Body of pancreas (tissue), 4 donors: ENCODE results near the gene OLFML2A. TPM values are rescaled to one million over a fixed set of nuclear protein-coding genes. Genes with fewer than 3 reads are reported as not detected.
A peak's percentile ranks its signal among the peaks of the same experiment; 100 is the strongest.

Experiments
- ATAC-seq: fragments of 150-250 bp; one replicate; pipeline ENCODE4 v1.9.1; 2016
- DNase-seq, 4 donors: peaks; one replicate each; pipeline ENCODE4 v3.0.0-alpha.2; 2019
- H3K27ac ChIP-seq, 4 donors: fragments of 200-600 bp; sonication (generic); 1 replicate in 3 of 4; 2 replicates in 1 of 4; pipeline versions ENCODE4 v1.5.1 to v1.6.1; 2016 to 2019; ENCODE audit warnings: mild to moderate bottlenecking in 1 of 4, mixed read lengths in 1 of 4, moderate library complexity in 1 of 4
- H3K27me3 ChIP-seq, 2 donors: fragments of 200-600 bp; sonication (generic); one replicate each; pipeline ENCODE4 v1.6.0; 2016; ENCODE audit warnings: mild to moderate bottlenecking in 1 of 2
- H3K36me3 ChIP-seq, 2 donors: fragments of 200-600 bp; sonication (generic); replicated peaks in 1 of 2; 2 replicates each; pipeline ENCODE4 v1.5.1; 2016; ENCODE audit warnings: low read depth in 2 of 2; ENCODE audit not compliant: insufficient read depth in 1 of 2
- H3K4me1 ChIP-seq: fragments of 200-600 bp; sonication (generic); one replicate; pipeline ENCODE4 v1.6.0; 2016
- H3K4me3 ChIP-seq, 2 donors: fragments of 200-600 bp; sonication (generic); 1 replicate in 1 of 2; 2 replicates in 1 of 2; pipeline ENCODE4 v1.5.1; 2016 to 2019
- H3K9me3 ChIP-seq, 3 donors: fragments of 200-600 bp; sonication (generic); 1 replicate in 2 of 3; 2 replicates in 1 of 3; pipeline ENCODE4 v1.5.1; 2016
- POLR2A ChIP-seq, 3 donors: fragments of 450-650 bp; IDR thresholded peaks; one replicate each; pipeline ENCODE4 v1.6.1; 2016; ENCODE audit warnings: antibody characterized with exemption in 3 of 3, mild to moderate bottlenecking in 2 of 3
- WGBS, 2 donors: methylation state at CpG; one replicate each; pipeline ENCODE4 v1.1.5; 2017; 5-methylcytosine and 5-hydroxymethylcytosine counted together
- intact Hi-C: fragments of 100-400 bp; cut with DNase I; formaldehyde crosslinking; loops from one replicate; pipeline ENCODE4 v1.15.1; 2023
- total RNA-seq, 2 donors: library from RNA; depleted of rRNA; stranded (reverse); fragments of >200 nt; gene quantifications; one replicate each; pipeline ENCODE4 v1.1.0, GENCODE V29; 2016
- TF ChIP-seq, protein P1 (sequence below), 7 experiments: fragments of 450-650 bp in 4 of 7; fragments of 200-600 bp in 3 of 7; sonication (generic) in 3 of 7; IDR thresholded peaks; one replicate each; pipeline ENCODE4 v1.5.1; 2016 to 2019; ENCODE audit warnings: antibody characterized with exemption in 7 of 7

Gene OLFML2A
- total RNA-seq, 2 donors from 2014 or later, result 4.4 to 5.3 TPM

DNA sequence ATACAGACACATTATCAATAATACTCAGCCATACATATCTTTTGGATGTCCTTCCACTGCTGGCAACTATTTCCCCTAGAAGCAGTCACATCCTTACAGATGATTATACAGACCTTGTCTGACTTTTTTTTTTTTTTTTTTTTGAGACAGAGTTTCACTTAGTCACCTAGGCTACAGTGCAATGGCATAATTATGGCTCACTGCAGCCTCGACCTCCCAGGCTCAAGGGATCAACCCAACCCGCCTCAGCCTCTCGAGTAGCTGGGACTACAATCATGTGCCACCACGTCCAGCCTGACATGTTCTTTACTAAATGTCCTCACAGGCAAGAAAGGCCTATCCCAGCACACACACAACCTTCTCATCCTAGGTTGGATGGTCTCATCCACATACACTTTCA lies 29.9 kb upstream of the OLFML2A start:
- Histone ChIP-seq H3K9me3 (no peaks in the 10 kb centered on the region), H3K27ac (no peak overlapping the region), H3K4me3 (no peak overlapping the region), H3K4me1 (no peaks in the 10 kb centered on the region), H3K27me3 (no peaks in the 10 kb centered on the region), H3K36me3 (no peaks in the 10 kb centered on the region)
- intact Hi-C loops, result no loop called here
- no peak for TF ChIP-seq POLR2A (IDR thresholded peaks at IDR 0.05)
- TF ChIP-seq, protein P1, sequence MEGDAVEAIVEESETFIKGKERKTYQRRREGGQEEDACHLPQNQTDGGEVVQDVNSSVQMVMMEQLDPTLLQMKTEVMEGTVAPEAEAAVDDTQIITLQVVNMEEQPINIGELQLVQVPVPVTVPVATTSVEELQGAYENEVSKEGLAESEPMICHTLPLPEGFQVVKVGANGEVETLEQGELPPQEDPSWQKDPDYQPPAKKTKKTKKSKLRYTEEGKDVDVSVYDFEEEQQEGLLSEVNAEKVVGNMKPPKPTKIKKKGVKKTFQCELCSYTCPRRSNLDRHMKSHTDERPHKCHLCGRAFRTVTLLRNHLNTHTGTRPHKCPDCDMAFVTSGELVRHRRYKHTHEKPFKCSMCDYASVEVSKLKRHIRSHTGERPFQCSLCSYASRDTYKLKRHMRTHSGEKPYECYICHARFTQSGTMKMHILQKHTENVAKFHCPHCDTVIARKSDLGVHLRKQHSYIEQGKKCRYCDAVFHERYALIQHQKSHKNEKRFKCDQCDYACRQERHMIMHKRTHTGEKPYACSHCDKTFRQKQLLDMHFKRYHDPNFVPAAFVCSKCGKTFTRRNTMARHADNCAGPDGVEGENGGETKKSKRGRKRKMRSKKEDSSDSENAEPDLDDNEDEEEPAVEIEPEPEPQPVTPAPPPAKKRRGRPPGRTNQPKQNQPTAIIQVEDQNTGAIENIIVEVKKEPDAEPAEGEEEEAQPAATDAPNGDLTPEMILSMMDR (IDR thresholded peaks at IDR 0.05), result no peak
- no peak for ATAC-seq
- WGBS, 2 donors, result 86 to 92% methylated on average over 4 of the region's 4 CpGs
- no peak for DNase-seq

DNA sequence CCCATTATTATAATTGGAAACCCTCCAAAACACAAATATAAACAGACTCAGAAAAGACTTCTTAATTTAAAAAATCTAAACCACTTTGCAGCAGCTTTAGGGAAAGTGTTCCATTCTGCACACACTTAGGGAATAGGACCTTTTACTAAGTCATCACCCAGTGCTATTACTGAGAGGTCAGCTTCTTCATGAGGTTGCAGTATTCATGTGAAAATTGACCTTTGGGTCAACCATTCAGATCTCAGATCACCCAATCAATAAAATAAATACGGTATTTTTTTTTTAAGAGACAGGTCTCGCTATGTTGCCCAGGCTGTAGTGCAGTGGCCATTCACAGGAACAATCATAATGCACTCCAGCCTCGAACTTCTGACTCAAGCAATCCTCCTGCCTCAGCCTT lies 27.6 kb upstream of the OLFML2A start:
- Histone ChIP-seq H3K9me3 (no peaks in the 10 kb centered on the region), H3K36me3 (no peaks in the 10 kb centered on the region), H3K4me3 (no peak overlapping the region), H3K27ac (no peak overlapping the region), H3K4me1 (peaks cover 6% of the 10 kb centered on the region), H3K27me3 (no peaks in the 10 kb centered on the region)
- intact Hi-C loops, result no loop called here
- ATAC-seq (no peak), DNase-seq (no peak)
- TF ChIP-seq, protein P1 (IDR thresholded peaks at IDR 0.05), result no peak
- WGBS, 2 donors, result 50 to 52% methylated on average over 3 of the region's 3 CpGs

- ATAC-seq (no peak), DNase-seq (no peak)
- Histone ChIP-seq H3K27ac (no peak overlapping the region), H3K9me3 (no peaks in the 10 kb centered on the region), H3K36me3 (no peaks in the 10 kb centered on the region), H3K4me1 (peaks cover 8% of the 10 kb centered on the region), H3K4me3 (no peak overlapping the region), H3K27me3 (no peaks in the 10 kb centered on the region)
- WGBS, 2 donors, result 80 to 84% methylated on average over 2 of the region's 2 CpGs
- intact Hi-C loops, result no loop called here
- no peak for TF ChIP-seq POLR2A (IDR thresholded peaks at IDR 0.05)
These were observed 27.2 kb upstream of the OLFML2A start for GRCh38 chr9:124749781-124750180.

DNA sequence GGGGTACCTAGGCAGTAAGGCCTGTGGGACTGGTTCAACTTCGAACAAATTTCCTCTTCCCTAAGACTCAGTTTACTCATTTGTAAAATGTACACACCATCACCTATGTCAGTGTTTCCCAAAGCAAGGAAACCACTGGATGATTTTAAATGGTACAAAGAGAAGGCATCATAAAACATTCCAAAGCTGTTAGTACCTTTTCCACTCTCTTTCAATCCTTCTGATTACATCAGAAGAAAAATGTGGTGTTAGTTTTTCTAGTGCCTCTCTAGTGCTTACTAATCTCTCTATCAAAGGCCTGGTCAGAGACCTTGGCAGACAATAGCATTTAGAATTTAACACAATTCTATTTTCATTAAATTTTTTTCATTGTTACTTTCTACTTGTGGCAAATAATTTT lies 24.0 kb upstream of the OLFML2A start:
- DNase-seq (no peak), ATAC-seq (peak; percentile 42)
- Histone ChIP-seq H3K9me3 (no peaks in the 10 kb centered on the region), H3K4me3 (no peak overlapping the region), H3K27ac (no peak overlapping the region), H3K27me3 (no peaks in the 10 kb centered on the region), H3K4me1 (peaks cover 33% of the 10 kb centered on the region), H3K36me3 (no peaks in the 10 kb centered on the region)
- no peak for TF ChIP-seq POLR2A (IDR thresholded peaks at IDR 0.05)
- TF ChIP-seq, protein P1 (IDR thresholded peaks at IDR 0.05), result no peak
- intact Hi-C loops, result no loop called here
- 58 to 61% methylated on average over 1 of the region's 1 CpG for WGBS, 2 donors

- H3K27me3 ChIP-seq, result no peaks in the 10 kb centered on the region
- ATAC-seq (no peak), DNase-seq (no peak)
- H3K36me3 ChIP-seq, result no peaks in the 10 kb centered on the region
- peak overlapping the region in 1 of 4 donors; percentile 11 for H3K27ac ChIP-seq
- TF ChIP-seq POLR2A (IDR thresholded peaks at IDR 0.05), result no peak
- TF ChIP-seq, protein P1 (IDR thresholded peaks at IDR 0.05), result peak in 3 of 7 experiments; percentile 1 to 12 (median 7)
- no peaks in the 10 kb centered on the region for H3K9me3 ChIP-seq
- peaks cover 45% of the 10 kb centered on the region for H3K4me1 ChIP-seq
- intact Hi-C loops, result no loop called here
- WGBS, 2 donors, result 31 to 38% methylated on average over 4 of the region's 4 CpGs
- H3K4me3 ChIP-seq, result no peak overlapping the region
These were observed 22.6 kb upstream of the OLFML2A start for GRCh38 chr9:124754289-124754688.
